Measurements from ENCODE around the gene COMMD6.

DNA sequence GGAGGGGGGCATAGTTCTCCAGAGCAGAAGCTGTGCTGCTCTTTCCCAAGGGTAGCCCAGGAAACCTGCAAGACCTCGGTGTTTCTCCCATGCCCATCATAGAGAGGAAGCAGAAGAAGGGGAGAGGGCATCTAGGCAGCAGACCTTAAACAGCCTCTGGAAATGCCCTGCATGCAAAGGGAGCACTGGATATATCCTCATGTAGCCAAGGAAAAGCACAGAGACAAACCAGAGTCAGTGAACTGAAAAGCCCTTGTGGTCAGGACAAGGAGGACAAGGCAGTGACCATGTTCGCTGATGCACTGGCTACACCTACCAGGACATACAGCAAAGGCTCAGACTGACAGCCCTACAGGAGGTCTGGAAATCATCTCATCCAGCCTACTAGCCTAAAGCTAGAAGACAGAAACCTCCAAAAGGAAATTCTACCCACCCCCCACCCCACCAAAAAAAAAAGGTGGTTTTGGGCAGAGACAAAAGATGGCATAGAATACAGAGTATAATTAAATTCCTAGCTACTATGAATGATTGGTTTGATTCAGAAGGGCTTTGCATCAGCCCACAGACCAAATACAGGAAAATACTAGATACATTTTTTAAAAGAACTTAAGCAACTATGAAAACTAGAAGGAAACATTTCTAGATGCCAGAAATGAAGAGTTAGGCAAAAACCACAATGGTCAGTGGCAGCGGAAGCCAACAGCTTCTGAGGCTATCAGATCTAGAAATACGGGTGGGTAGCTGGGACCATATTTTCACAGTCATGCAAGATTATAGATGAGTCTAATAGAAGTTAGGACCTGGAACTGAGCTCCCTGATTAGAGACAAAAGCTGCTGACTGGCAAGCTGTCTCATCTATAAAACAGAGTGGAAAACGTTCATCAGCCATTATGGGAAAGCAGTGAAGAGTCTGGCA is 51.2 kb downstream of the COMMD6 start:
- TF ChIP-seq, protein P1, sequence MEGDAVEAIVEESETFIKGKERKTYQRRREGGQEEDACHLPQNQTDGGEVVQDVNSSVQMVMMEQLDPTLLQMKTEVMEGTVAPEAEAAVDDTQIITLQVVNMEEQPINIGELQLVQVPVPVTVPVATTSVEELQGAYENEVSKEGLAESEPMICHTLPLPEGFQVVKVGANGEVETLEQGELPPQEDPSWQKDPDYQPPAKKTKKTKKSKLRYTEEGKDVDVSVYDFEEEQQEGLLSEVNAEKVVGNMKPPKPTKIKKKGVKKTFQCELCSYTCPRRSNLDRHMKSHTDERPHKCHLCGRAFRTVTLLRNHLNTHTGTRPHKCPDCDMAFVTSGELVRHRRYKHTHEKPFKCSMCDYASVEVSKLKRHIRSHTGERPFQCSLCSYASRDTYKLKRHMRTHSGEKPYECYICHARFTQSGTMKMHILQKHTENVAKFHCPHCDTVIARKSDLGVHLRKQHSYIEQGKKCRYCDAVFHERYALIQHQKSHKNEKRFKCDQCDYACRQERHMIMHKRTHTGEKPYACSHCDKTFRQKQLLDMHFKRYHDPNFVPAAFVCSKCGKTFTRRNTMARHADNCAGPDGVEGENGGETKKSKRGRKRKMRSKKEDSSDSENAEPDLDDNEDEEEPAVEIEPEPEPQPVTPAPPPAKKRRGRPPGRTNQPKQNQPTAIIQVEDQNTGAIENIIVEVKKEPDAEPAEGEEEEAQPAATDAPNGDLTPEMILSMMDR (IDR thresholded peaks at IDR 0.05; ENCODE audit: low read depth, low read length, poor library complexity, severe bottlenecking), result no peak
- no peak for TF ChIP-seq EZH2phosphoT487 (IDR thresholded peaks at IDR 0.05; ENCODE audit: borderline replicate concordance, low read length)
